GM18526 (cell line): ENCODE results near the gene AIG1.

Experiments
- POLR2A ChIP-seq: IDR thresholded peaks from 3 replicates; pipeline ENCODE4 v1.6.1; 2011; ENCODE audit not compliant: insufficient read length; ENCODE audit errors: extremely low read depth

The AIG1 gene

GRCh38 chr6:143163621-143164020 lies 102.9 kb downstream of the AIG1 start:
- no peak for TF ChIP-seq POLR2A

DNA sequence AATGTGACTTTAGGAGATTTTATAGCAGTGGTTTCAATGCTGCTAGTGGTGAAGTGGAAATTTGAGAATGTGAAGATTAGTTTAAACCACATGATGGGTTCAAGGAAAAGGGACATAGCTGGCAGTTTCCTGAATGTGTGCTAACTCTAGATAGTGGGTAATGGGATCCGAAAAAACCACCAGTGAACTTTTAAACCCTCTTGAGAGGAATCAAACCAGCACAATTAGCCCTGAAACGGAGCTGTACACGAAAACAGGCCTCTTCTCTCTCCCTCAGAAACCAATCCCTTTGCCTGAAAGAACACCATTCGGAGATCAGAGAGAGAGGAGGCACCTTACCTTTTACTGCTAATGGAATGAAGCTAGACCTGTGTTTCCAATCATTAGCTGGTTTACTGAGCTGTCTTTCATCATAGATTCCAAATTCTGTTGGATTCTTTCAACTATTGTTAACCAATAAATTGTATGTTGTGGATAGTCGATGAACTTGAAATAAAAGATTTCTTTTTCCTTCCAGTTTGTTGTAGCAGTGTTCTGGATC lies 103.9 kb downstream of the AIG1 start:
- no peak for TF ChIP-seq POLR2A

GRCh38 chr6:143165315-143165855 lies 104.7 kb downstream of the AIG1 start:
- TF ChIP-seq POLR2A, result no peak

DNA sequence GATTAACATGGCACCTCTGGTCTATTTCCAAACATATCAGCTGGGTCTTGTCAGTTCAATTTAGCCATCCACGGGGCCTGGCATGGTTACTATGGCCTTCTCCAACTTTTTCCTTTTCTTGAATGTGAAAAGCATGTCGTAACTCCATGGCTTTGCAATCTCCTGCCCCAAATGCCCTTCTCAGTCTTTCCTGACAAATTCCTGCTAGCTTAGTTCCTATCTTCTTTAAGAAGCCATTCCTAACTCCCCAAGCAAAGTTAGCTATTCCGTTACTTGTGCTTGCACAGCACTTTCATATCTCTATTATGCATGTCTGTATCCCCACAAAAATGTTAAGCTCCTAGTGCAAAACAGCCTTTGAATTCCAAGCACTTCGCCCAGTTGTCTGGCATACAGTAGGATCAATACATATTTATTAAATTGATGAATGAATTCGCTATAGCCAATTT lies 105.6 kb downstream of the AIG1 start:
- no peak for TF ChIP-seq POLR2A

DNA sequence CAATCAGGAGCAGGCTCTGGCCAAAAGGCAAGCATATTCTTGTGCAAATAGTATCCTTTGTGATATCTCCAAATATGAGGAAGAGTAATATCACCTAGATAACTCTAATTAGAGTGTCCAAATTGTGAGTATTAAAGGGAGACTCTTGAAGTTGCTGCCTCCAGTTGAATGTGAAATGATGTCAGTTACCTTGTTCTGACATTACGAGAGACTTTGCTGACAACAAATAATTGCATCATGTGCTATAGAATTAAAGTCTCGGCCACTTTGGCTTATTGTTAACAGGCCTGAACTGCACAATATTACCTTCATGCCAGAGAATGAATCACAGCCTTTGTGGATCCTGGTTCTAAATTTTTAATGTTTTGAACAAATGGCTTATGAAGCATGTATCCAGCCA lies 106.5 kb downstream of the AIG1 start:
- TF ChIP-seq POLR2A, result no peak

GRCh38 chr6:143169440-143169839 lies 108.8 kb downstream of the AIG1 start:
- TF ChIP-seq POLR2A, result no peak

DNA sequence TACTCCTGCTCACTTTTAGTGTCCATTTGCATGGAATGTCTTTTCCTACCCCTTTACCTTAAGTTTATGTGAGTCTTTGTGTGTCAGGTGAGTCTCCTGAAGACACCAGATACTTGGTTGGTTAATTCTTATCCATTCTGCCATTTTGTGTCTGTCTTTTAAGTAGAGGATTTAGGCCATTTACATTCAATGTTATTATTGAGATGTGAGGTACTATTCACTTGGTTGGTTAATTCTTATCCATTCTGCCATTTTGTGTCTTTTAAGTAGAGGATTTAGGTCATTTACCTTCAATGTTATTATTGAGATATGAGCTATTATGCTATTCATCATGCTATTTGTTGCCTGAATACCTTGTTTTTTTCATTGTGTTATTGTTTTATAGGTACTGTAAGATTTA lies 113.8 kb downstream of the AIG1 start:
- TF ChIP-seq POLR2A, result no peak

DNA sequence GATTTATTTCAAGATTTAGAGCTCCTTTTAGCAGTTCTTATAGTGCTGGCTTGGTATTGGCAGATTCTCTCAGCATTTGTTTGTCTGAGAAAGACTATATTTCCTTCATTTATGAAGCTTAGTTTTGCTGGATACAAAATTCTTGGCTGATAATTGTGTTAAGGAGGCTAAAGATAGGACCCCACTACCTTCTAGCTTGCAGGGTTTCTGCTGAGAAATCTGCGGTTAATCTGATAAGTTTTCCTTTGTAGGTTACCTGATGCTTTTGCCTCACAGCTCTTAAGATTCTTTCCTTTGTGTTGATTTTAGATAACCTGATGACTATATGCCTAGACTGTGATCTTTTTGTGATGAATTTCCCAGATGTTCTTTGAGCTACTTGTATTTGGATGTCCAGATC lies 114.3 kb downstream of the AIG1 start:
- TF ChIP-seq POLR2A, result no peak

- no peak for TF ChIP-seq POLR2A
Observed at GRCh38 chr6:143176090-143177021, 115.7 kb downstream of the AIG1 start.

GRCh38 chr6:143177706-143178105 lies 117.0 kb downstream of the AIG1 start:
- no peak for TF ChIP-seq POLR2A

DNA sequence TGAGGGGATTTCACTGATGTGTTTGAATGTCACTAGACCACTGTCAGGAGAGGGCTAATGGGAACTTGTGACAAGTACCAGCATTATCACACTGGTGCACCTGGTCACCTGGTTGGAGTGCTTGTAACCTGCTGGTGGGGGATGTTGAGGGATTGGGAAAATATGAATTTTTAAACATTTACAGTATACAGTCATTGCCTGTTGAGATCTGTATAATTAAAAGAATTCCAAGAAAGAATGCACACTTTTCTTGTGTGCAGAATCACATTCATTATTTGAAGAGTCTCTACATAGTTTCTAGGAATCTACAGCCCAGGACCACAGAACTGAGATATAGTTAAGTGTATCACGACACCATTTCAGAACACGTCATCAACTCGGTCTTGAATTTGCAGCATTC lies 118.4 kb downstream of the AIG1 start:
- no peak for TF ChIP-seq POLR2A

GRCh38 chr6:143179901-143180612 lies 119.4 kb downstream of the AIG1 start:
- no peak for TF ChIP-seq POLR2A

GRCh38 chr6:143180826-143181225 lies 120.1 kb downstream of the AIG1 start:
- no peak for TF ChIP-seq POLR2A

- no peak for TF ChIP-seq POLR2A
Observed at GRCh38 chr6:143183666-143184065, 123.0 kb downstream of the AIG1 start.

- no peak for TF ChIP-seq POLR2A
Observed at GRCh38 chr6:143185288-143185687, 124.6 kb downstream of the AIG1 start.

GRCh38 chr6:143187238-143187923 lies 126.7 kb downstream of the AIG1 start:
- TF ChIP-seq POLR2A, result no peak

- no peak for TF ChIP-seq POLR2A
Observed at GRCh38 chr6:143188292-143188691, 127.6 kb downstream of the AIG1 start.
